Stomach smooth muscle (tissue), 2 donors: ENCODE data around the gene PPP2R3B.
A peak's percentile ranks its signal among the peaks of the same experiment; 100 is the strongest.
"Not testable (repeated sequence)": the region's sequence is repeated elsewhere in the genome, so short reads cannot be mapped to it uniquely, and the experiment has no call there.

Source experiments
- H3K27ac ChIP-seq: one replicate; pipeline ENCODE4 v1.7.0; 2013; ENCODE audit warnings: mild to moderate bottlenecking, low read length, inconsistent platforms
- H3K27me3 ChIP-seq, 2 donors: one replicate each; pipeline ENCODE4 v1.7.0; 2013; ENCODE audit warnings: low read length in 2 of 2; ENCODE audit not compliant: insufficient read depth in 2 of 2, control insufficient read depth in 1 of 2
- H3K36me3 ChIP-seq, 2 donors: one replicate each; pipeline ENCODE4 v1.7.0; 2013; ENCODE audit warnings: low read length in 2 of 2; ENCODE audit not compliant: control insufficient read depth in 2 of 2, insufficient read depth in 2 of 2
- H3K4me1 ChIP-seq: one replicate; pipeline ENCODE4 v1.7.0; 2013; ENCODE audit warnings: low read length; ENCODE audit not compliant: control insufficient read depth, insufficient read depth
- H3K4me3 ChIP-seq, 2 donors: one replicate each; pipeline ENCODE4 v1.7.0; 2013; ENCODE audit warnings: low read length in 2 of 2
- H3K9ac ChIP-seq, 2 donors: one replicate each; pipeline ENCODE4 v1.7.0; 2013; ENCODE audit warnings: low read length in 2 of 2, mild to moderate bottlenecking in 1 of 2
- H3K9me3 ChIP-seq, 2 donors: one replicate each; pipeline ENCODE4 v1.7.0; 2013; ENCODE audit warnings: low read length in 2 of 2; ENCODE audit not compliant: control insufficient read depth in 2 of 2
- donor health status: healthy.
- donor health status: Pancreatic carcinoma.

The PPP2R3B gene

DNA sequence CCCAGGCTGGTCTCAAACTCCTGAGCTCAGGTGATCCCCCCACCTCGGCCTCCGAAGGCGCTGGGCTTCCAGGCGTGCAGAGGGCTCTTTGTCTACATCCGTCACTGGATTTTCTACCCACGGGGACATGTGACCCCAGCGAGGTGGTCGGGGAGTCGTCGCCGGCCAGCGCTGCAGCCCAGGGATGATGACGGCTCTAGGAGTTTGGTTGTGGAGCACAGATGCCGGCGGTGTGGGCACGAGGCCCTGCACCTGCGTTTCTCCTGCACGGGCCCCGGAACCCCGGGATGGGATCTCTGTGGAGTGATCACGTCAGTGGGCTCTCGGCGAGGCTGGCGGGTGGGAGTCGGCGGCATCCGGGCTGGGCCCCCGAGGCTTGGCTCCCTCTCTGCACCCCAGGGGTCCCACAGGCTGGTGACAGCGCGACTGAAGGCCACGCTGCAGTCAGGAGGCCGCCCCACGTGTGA, 59.0 kb downstream of the PPP2R3B start:
- H3K27me3 ChIP-seq = peaks cover 23 to 29% of the 10 kb centered on the region in 2 donors
- H3K9ac ChIP-seq = no peak overlapping the region
- no peak overlapping the region for H3K4me3 ChIP-seq
- no peaks in the 10 kb centered on the region for H3K36me3 ChIP-seq
- H3K9me3 ChIP-seq = no peaks in the 10 kb centered on the region
- peaks cover 8% of the 10 kb centered on the region for H3K4me1 ChIP-seq
- no peak overlapping the region for H3K27ac ChIP-seq

DNA sequence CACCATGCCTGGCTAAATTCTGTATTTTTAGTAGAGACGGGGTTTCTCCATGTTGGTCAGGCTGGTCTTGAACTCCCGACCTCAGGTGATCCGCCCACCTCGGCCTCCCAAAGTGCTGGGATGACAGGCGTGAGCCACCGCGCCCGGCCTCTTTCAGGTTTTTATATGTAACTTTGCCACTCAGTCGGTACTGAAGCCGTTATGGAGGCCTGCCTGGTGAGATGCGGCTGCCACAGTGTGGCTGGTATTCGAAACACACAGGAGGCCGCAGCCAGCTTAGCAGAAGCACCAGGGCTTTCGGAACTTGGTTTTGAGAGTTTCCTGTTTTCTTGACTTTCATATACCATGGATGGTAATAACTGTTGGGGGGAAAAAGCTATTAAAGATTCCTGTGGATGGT, 62.0 kb downstream of the PPP2R3B start:
- H3K27ac ChIP-seq, H3K9ac ChIP-seq: not testable (repeated sequence)

DNA sequence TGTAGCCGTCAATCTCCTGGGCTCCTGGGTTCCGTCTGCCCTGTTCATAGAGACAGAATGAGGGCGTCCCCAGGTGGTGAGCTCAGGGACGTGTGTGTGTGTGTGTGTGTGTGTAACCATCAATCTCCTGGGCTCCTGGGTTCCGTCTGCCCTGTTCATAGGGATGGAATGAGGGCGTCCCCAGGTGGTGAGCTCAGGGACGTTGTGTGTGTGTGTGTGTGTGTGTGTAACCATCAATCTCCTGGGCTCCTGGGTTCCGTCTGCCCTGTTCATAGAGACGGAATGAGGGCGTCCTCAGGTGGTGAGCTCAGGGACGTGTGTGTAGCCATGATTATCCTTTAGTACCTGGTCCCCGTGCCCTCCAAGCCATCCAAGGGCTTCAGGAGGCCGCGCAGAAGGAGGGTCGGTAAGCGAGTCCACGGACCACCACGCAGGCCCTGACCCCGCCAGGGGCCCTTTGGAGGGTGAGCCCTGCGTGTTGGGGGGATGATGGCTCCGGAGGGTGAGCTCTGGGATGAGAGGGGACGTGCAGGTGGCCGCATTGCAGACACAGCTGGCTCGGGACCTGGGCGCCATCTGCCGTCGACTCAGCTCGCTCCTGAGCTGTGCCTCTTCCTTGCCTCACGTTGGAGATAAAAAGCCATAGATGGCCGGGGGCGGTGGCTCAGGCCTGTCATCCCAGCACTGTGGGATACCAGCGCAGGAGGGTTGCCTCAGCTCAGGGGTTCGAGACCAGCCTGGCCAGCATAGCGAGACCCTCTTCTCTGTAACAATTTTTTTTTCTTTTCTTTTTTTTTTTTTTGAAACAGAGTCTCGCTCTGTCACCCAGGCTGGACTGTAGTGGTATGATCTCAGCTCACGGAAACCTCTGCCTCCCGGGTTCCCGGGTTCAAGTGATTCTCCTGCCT, 62.7 kb downstream of the PPP2R3B start:
- no peak overlapping the region for H3K4me3 ChIP-seq
- peaks cover 16 to 25% of the 10 kb centered on the region in 2 donors for H3K27me3 ChIP-seq
- H3K27ac ChIP-seq = no peak overlapping the region
- H3K36me3 ChIP-seq = no peaks in the 10 kb centered on the region
- H3K9me3 ChIP-seq = no peaks in the 10 kb centered on the region
- H3K4me1 ChIP-seq = peaks cover 18% of the 10 kb centered on the region
- H3K9ac ChIP-seq = no peak overlapping the region

More for the DNA sequence above, 62.0 kb downstream of the PPP2R3B start:
- Histone ChIP-seq H3K4me1 (peaks cover 13% of the 10 kb centered on the region), H3K27me3 (peaks cover 16 to 26% of the 10 kb centered on the region in 2 donors)
- not testable (repeated sequence) for H3K4me3 ChIP-seq, H3K9me3 ChIP-seq, H3K36me3 ChIP-seq

DNA sequence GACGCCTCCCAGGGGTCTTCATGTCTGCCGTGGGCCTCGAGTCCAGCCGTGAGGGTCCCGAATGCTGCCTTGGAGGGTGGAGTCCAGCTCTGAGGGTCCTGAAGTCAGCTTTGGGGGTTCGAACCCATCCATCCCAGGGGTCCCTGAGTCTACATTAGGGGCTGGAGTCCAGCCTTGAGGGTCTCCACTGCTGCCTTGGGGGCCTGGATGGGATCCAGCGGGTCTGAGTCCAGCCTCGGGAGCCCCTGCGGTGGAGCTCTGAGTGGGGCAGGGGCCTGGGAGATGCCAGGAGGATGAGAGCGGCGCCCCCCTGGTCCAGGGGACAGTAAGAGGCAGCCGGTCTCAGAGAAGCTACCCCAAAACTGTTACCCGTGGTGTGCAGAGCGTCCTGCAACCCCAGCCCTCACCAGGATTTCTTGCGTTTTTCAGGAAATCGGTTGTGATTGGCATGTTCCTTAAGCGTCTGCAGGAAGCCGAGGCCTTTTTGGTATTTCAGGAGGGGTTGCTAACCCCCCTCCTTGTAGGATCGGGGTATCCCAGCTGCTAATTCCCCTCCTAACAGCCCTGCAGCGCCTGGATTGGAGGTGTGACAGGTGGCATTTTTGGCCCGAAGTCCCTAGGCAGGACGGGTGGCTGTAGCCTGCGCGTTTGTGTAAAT, 66.5 kb downstream of the PPP2R3B start:
- no peaks in the 10 kb centered on the region for H3K9me3 ChIP-seq
- H3K9ac ChIP-seq = peak overlapping the region; percentile 77 to 80
- peaks cover 13 to 25% of the 10 kb centered on the region in 2 donors for H3K27me3 ChIP-seq
- H3K4me1 ChIP-seq = peaks cover 28% of the 10 kb centered on the region
- H3K27ac ChIP-seq = no peak overlapping the region
- H3K36me3 ChIP-seq = peaks cover 2 to 6% of the 10 kb centered on the region in 2 donors
- H3K4me3 ChIP-seq = peak overlapping the region; percentile 63 to 82

DNA sequence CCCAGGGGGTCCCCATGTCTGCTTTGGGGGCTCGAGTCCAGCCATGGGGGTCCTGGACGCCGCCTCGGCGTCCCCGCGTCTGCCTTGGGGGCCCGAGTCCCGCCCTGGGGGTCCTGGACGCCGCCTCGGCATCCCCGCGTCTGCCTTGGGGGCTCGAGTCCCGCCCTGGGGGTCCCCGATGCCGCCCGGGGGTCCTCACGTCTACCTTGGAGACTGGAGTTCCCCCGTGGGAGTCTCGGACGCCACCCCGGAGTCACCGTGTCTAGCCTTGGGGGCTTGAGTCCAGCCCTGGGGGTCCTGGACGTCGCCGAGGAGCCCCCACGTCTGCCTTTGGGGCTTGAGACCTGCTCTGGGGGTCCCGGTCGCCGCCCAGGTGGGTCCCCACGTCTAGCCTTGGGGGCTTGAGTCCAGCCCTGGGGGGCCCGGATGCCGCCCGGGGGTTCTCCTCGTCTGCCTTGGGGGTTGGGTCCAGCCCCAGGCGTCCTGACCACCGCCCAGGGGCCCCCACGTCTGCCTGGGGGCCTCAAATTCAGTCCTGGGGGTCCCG, 67.1 kb downstream of the PPP2R3B start:
- peak overlapping the region; percentile 77 to 80 for H3K9ac ChIP-seq
- no peak overlapping the region for H3K27ac ChIP-seq
- H3K9me3 ChIP-seq = no peaks in the 10 kb centered on the region
- H3K4me1 ChIP-seq = peaks cover 28% of the 10 kb centered on the region
- peaks cover 10 to 21% of the 10 kb centered on the region in 2 donors for H3K27me3 ChIP-seq
- peak overlapping the region; percentile 63 to 82 for H3K4me3 ChIP-seq
- H3K36me3 ChIP-seq = peaks cover 7 to 10% of the 10 kb centered on the region in 2 donors

DNA sequence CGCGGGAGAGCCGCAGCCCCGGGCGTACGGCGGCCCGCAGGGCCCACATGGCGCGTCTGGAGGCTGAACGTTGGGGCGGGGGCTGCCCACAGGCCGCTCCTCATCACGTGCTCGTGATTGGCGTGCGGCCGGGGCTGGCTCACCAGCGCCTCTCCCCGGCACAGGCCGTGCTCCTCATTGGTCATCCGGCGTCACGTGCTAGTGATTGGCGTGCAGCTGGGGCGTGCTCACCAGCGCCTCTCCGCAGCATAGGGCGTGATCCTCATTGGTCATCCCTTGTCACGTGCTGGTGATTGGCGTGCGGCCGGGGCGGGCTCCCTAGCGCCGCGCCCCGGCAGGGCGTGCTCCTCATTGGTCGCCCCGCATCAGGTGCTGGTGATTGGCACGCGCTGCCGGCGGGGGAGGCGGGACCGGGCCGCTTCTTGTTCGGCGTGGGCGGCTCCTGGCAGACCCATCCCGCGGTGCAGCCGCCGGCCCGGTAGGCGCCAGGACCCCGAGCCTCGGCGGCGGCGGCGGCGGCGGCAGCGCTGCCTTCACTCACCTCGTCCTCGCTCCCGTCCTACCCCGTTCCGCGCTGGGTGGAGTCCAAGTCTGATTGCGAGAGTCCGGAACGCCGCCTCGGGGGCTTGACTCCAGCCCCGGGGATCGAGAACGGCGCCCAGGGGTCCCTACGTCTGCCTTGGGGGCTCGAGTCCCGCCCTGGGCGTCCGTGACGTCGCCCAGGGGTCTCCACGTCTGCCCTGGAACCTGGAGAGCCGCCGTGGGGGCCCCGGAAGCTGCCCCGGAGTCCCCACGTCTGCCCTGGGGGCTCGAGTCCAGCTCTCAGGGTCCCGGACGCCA, 67.7 kb downstream of the PPP2R3B start, which contains the start of gene GTPBP6:
Gene GTPBP6 (minus strand): TSS at position 58 of the 840 bp plus-strand sequence. CDS start 9 bp downstream, at position 49.
- Histone ChIP-seq H3K27ac (peak within 1 kb of the TSS; percentile 67), H3K4me3 (peak within 1 kb of the TSS; percentile 73 to 82), H3K9ac (peak within 1 kb of the TSS; percentile 77 to 80), H3K9me3 (no peaks in the 10 kb centered on the region), H3K4me1 (peaks cover 28% of the 10 kb centered on the region), H3K36me3 (peaks cover 7 to 12% of the 10 kb centered on the region in 2 donors), H3K27me3 (peaks cover 7 to 17% of the 10 kb centered on the region in 2 donors)

DNA sequence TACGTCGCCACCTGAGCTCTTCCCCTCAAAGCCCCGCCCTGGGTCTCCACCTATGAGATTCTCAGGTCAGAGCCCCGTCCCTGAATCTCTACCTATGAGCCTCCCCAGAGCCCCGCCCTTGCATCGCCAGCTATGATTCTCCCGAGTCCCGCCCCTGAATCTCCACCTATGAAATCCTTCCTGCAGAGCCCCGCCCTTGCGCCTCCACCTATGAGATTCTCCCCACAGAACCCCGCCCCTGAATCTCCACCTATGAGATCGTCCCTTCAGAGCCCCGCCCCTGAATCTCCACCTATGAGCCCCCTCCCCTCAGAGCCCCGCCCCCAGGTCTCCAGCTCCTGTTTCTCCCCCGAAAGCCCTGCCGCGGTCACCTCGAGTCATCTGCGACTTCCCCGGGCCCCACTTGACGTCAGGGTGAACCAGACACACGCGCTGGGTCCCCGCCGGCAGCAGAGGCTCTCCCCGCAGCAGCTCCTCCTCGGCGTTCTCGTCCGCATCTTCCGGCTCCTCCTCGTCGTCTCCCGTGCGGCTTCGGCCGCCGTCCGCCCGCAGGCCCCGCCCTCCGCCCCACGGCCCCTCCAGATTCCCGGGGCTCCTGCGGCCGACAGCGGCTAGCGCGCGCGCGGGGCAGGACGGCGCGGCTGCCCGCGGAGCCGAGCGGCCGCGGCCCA, 68.5 kb downstream of the PPP2R3B start:
- peaks cover 3 to 13% of the 10 kb centered on the region in 2 donors for H3K27me3 ChIP-seq
- H3K4me1 ChIP-seq = peaks cover 28% of the 10 kb centered on the region
- peak overlapping the region; percentile 73 to 80 for H3K4me3 ChIP-seq
- peak overlapping the region; percentile 47 to 68 for H3K9ac ChIP-seq
- peaks cover 8 to 18% of the 10 kb centered on the region in 2 donors for H3K36me3 ChIP-seq
- no peaks in the 10 kb centered on the region for H3K9me3 ChIP-seq
- H3K27ac ChIP-seq = peak overlapping the region; percentile 67

DNA sequence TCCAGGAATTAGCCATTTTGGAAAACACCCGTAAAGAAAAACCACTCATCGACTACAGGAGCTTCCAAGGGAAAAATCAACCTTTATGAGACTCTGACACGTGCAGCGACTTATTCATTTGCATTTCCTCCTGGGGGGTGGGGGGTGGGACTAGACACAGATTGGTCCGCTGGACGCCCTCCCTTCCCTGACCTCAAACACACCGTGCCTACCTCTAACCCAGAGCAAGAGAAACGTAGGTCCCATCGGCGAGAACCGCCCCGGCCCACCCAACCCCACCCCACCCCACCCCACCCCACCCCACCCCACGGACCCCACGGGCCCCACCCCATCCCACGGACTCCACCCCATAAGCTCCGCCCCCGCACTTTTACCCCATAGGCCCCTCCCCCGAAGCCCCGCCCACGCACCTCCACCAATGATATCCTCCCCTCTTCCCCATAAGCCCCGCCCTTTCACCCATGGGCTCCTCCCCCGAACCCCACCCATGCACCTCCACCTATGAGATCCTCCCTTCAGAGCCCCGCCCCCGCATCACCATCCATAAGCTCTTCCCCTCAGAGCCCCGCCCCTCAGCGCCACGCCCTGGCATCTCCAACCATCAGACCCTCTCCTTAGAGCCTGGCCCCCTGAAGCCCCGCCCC, 69.2 kb downstream of the PPP2R3B start:
- Histone ChIP-seq H3K27ac (peak overlapping the region; percentile 67), H3K9ac (no peak overlapping the region), H3K4me3 (peak overlapping the region; percentile 73 to 80), H3K36me3 (peaks cover 14 to 23% of the 10 kb centered on the region in 2 donors), H3K4me1 (peaks cover 28% of the 10 kb centered on the region), H3K9me3 (no peaks in the 10 kb centered on the region), H3K27me3 (peaks cover 3 to 13% of the 10 kb centered on the region in 2 donors)
